IMR-90 (cell line): ENCODE results near the gene RASSF4. TPM values are rescaled to one million over a fixed set of nuclear protein-coding genes. Genes with fewer than 3 reads are reported as not detected.

Source experiments
- ATAC-seq: fragments of 200-7000 bp; cut with Tn5 transposase; 2 replicates; pipeline ENCODE4 v1.9.1; 2020; ENCODE audit warnings: low read depth, mild to moderate bottlenecking, moderate library complexity
- BruUV-seq: library from RNA; stranded (reverse); fragments of 400-500 nt; replicated peaks from 2 replicates; lab custom pipeline; 2021; lab: Mats Ljungman, UMichigan
- CTCF ChIA-PET: fragments of 300-600 bp; formaldehyde crosslinking; extraction: SDS; loops from one replicate; lab custom pipeline; 2021; ENCODE audit warnings: antibody characterized with exemption; lab: Yijun Ruan, JAX
- POLR2A ChIA-PET: fragments of 300-600 bp; sonication (Branson Sonifier 250); formaldehyde crosslinking; loops from one replicate; lab custom pipeline; 2022; ENCODE audit warnings: antibody characterized with exemption; ENCODE audit not compliant: unreplicated experiment; lab: Charles Lee
- DNase-seq: peaks from one replicate; pipeline ENCODE4 v3.0.0; 2013
- H2AFZ ChIP-seq: replicated peaks from 2 replicates; pipeline ENCODE3; 2013; ENCODE audit warnings: low read length, mild to moderate bottlenecking; ENCODE audit not compliant: poor library complexity
- H2AK5ac ChIP-seq: 2 replicates; pipeline ENCODE4 v1.6.1; 2013; ENCODE audit warnings: low read depth, low read length, inconsistent platforms
- H2AK9ac ChIP-seq: replicated peaks from 2 replicates; pipeline ENCODE3; 2013; ENCODE audit warnings: mild to moderate bottlenecking, low read depth, low read length, moderate library complexity; ENCODE audit not compliant: poor library complexity
- H2BK120ac ChIP-seq: 2 replicates; pipeline ENCODE4 v1.6.1; 2013; ENCODE audit warnings: low read depth, low read length, inconsistent platforms
- H2BK15ac ChIP-seq: 3 replicates; pipeline ENCODE4 v1.6.1; 2013; ENCODE audit warnings: low read depth, low read length, inconsistent platforms
- H2BK20ac ChIP-seq: 2 replicates; pipeline ENCODE4 v1.6.1; 2013; ENCODE audit warnings: low read depth, mild to moderate bottlenecking, inconsistent platforms, low read length, moderate library complexity
- H2BK5ac ChIP-seq: 2 replicates; pipeline ENCODE4 v1.6.1; 2013; ENCODE audit warnings: mild to moderate bottlenecking, low read depth, low read length, inconsistent platforms; ENCODE audit not compliant: poor library complexity, severe bottlenecking
- H3K14ac ChIP-seq: replicated peaks from 2 replicates; pipeline ENCODE4 v1.6.1; 2013; ENCODE audit warnings: low read depth, low read length, inconsistent platforms
- H3K18ac ChIP-seq: 2 replicates; pipeline ENCODE4 v1.6.1; 2013; ENCODE audit warnings: low read depth, low read length, control low read depth
- H3K23ac ChIP-seq: 2 replicates; pipeline ENCODE4 v1.6.1; 2013; ENCODE audit warnings: low read depth, low read length, inconsistent platforms
- H3K27ac ChIP-seq: 2 replicates; pipeline ENCODE4 v1.5.1; 2013; ENCODE audit warnings: mild to moderate bottlenecking, control low read depth, low read length; ENCODE audit not compliant: insufficient read depth
- H3K27me3 ChIP-seq: 2 replicates; pipeline ENCODE4 v1.6.1; 2013; ENCODE audit warnings: low read length; ENCODE audit not compliant: control insufficient read depth, insufficient read depth
- H3K36me3 ChIP-seq: 2 replicates; pipeline ENCODE4 v1.6.1; 2013; ENCODE audit warnings: low read length, mixed read lengths; ENCODE audit not compliant: control insufficient read depth, insufficient read depth
- H3K4ac ChIP-seq: 2 replicates; pipeline ENCODE4 v1.6.1; 2013; ENCODE audit warnings: low read depth, low read length, inconsistent platforms
- H3K4me1 ChIP-seq: 2 replicates; pipeline ENCODE4 v1.6.1; 2013; ENCODE audit warnings: low read length, mixed read lengths; ENCODE audit not compliant: control insufficient read depth, insufficient read depth
- H3K4me2 ChIP-seq: 2 replicates; pipeline ENCODE4 v1.6.1; 2013; ENCODE audit warnings: low read depth, mild to moderate bottlenecking, control low read depth, low read length, moderate library complexity
- H3K4me3 ChIP-seq: 2 replicates; pipeline ENCODE4 v1.5.1; 2013; ENCODE audit warnings: low read depth, mild to moderate bottlenecking, control low read depth, low read length, moderate library complexity; ENCODE audit not compliant: insufficient read depth
- H3K56ac ChIP-seq: 2 replicates; pipeline ENCODE4 v1.6.1; 2013; ENCODE audit warnings: low read length, inconsistent platforms; ENCODE audit not compliant: insufficient read depth; ENCODE audit errors: extremely low read depth
- H3K79me1 ChIP-seq, 2 experiments: 2 replicates each; pipeline ENCODE4 v1.6.1; 2013; ENCODE audit warnings: low read length in 2 of 2, inconsistent platforms in 1 of 2, low read depth in 1 of 2
- H3K9ac ChIP-seq: 2 replicates; pipeline ENCODE4 v1.6.1; 2013; ENCODE audit warnings: low read depth, low read length, control low read depth
- H3K9me1 ChIP-seq: 2 replicates; pipeline ENCODE4 v1.6.1; 2013; ENCODE audit warnings: low read length, inconsistent platforms; ENCODE audit not compliant: insufficient read depth
- H3K9me3 ChIP-seq: 2 replicates; pipeline ENCODE4 v1.6.1; 2013; ENCODE audit warnings: low read length; ENCODE audit not compliant: control insufficient read depth, insufficient read depth
- H4K20me1 ChIP-seq: 2 replicates; pipeline ENCODE4 v1.6.1; 2013; ENCODE audit warnings: low read length, inconsistent platforms; ENCODE audit not compliant: insufficient read depth
- H4K5ac ChIP-seq: 2 replicates; pipeline ENCODE4 v1.6.1; 2013; ENCODE audit warnings: mild to moderate bottlenecking, low read depth, low read length, control low read depth
- H4K8ac ChIP-seq, 2 experiments: 2 replicates each; pipeline ENCODE4 v1.6.1; 2013; ENCODE audit warnings: low read depth in 2 of 2, low read length in 2 of 2, control low read depth in 1 of 2, inconsistent platforms in 1 of 2
- H4K91ac ChIP-seq: 2 replicates; pipeline ENCODE4 v1.6.1; 2013; ENCODE audit warnings: low read depth, low read length, inconsistent platforms; ENCODE audit not compliant: insufficient read depth
- CEBPB ChIP-seq: IDR thresholded peaks from 2 replicates; pipeline ENCODE4 v1.6.1; 2012; ENCODE audit warnings: low read depth, low read length, improper control_type of control experiment
- WGBS, 2 experiments: methylation state at CpG; one replicate each; pipeline versions ENCODE4 v1.1.5 to v1.1.7; 2013; ENCODE audit warnings: missing lambda C conversion rate in 2 of 2; ENCODE audit not compliant: insufficient read length in 1 of 2; ENCODE audit errors: extremely low coverage in 2 of 2; 5-methylcytosine and 5-hydroxymethylcytosine counted together
- dilution Hi-C: fragments of 300-500 bp; cut with HindIII; formaldehyde crosslinking; loops from one replicate; pipeline ENCODE4 v1.14.3; 2018; ENCODE audit warnings: low sequenced_read_pairs; ENCODE audit not compliant: unreplicated experiment
- in situ Hi-C: fragments of 300-500 bp; cut with MboI; formaldehyde crosslinking; loops from 3 replicates; pipeline ENCODE4 v1.14.3; 2019; ENCODE audit warnings: low sequenced_read_pairs, inconsistent platforms, mixed read lengths
- intact Hi-C: fragments of 100-400 bp; cut with micrococcal nuclease; formaldehyde crosslinking; loops from 2 replicates; pipeline ENCODE4 v1.10.0; 2022
- polyA plus RNA-seq, 3 experiments: library from polyadenylated mRNA; depleted of rRNA; stranded (reverse); fragments of >200 nt; gene quantifications; 2 replicates each; pipeline ENCODE4 v1.2.3, GENCODE V29; 2012; ENCODE audit warnings: low replicate concordance in 1 of 3
- total RNA-seq: library from RNA; depleted of rRNA; stranded (reverse); fragments of >200 nt; gene quantifications from 2 replicates; pipeline ENCODE4 v1.2.3, GENCODE V29; 2012
- TF ChIP-seq, protein P1 (sequence below): conservative IDR thresholded peaks from 2 replicates; pipeline ENCODE4 v1.5.1; 2012; ENCODE audit warnings: mild to moderate bottlenecking, low read depth, low read length, improper control_type of control experiment

Gene RASSF4
- total and polyA plus RNA-seq, 2 of the 4 experiments (the other 2 are of a cell fraction) = 5.9 to 8.6 TPM

DNA sequence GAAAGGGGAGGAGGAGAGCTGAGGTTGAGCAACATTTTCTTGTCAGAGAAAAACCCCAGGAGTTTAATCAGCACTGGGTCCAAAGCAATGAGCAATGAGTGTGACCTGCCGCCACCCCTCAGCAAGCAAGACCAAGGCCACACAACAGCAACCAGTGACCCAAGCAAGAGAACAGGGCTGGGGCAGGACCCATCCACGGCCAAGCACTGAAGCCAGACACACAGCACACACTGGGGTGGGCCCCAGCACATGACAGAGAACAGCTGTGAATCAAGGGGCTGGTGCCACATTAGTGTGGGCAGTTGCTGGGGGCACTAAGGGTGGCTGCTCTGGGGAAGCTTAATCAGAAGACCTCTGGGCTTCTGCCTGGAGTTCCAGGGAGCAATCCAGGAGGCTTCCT is 32.2 kb upstream of the RASSF4 start:
- H3K79me1 ChIP-seq = no peaks in the 10 kb centered on the region
- dilution Hi-C loops (no loop called here), in situ Hi-C loops (no loop called here), intact Hi-C loops (no loop called here)
- H3K18ac ChIP-seq = no peak overlapping the region
- no peak overlapping the region for H3K4me2 ChIP-seq
- DNase-seq (peak; percentile 33), ATAC-seq (peak; percentile 46; the same call in 1 of the 2 replicates)
- H4K8ac ChIP-seq = no peak overlapping the region
- no peak overlapping the region for H3K23ac ChIP-seq
- H3K14ac ChIP-seq = no peak overlapping the region
- H3K27me3 ChIP-seq = peaks cover 23% of the 10 kb centered on the region
- H4K20me1 ChIP-seq = no peaks in the 10 kb centered on the region
- no peak overlapping the region for H2AK5ac ChIP-seq
- no peak overlapping the region for H2BK20ac ChIP-seq
- H4K5ac ChIP-seq = no peak overlapping the region
- no peak overlapping the region for H2BK15ac ChIP-seq
- no peak overlapping the region for H3K4ac ChIP-seq
- no peak overlapping the region for H3K56ac ChIP-seq
- 100% methylated on average over 1 of the region's 2 CpGs; no CpG with 5 or more reads in 1 of the 2 experiments for WGBS, 2 experiments
- BruUV-seq = no TSS peak
- no peaks in the 10 kb centered on the region for H3K4me1 ChIP-seq
- no peak overlapping the region for H3K4me3 ChIP-seq
- H3K36me3 ChIP-seq = no peaks in the 10 kb centered on the region
- no peaks in the 10 kb centered on the region for H3K9me3 ChIP-seq
- ChIA-PET CTCF (no interaction called here), POLR2A (no interaction called here)
- H3K9ac ChIP-seq = no peak overlapping the region
- H2BK120ac ChIP-seq = no peak overlapping the region
- H4K91ac ChIP-seq = no peak overlapping the region
- peak overlapping the region; percentile 69 for H2AK9ac ChIP-seq
- no peak overlapping the region for H2AFZ ChIP-seq
- no peak overlapping the region for H2BK5ac ChIP-seq
- H3K27ac ChIP-seq = no peak overlapping the region
- TF ChIP-seq CEBPB = peak; percentile 49; the same call in 1 of the 2 replicates
- TF ChIP-seq, protein P1, sequence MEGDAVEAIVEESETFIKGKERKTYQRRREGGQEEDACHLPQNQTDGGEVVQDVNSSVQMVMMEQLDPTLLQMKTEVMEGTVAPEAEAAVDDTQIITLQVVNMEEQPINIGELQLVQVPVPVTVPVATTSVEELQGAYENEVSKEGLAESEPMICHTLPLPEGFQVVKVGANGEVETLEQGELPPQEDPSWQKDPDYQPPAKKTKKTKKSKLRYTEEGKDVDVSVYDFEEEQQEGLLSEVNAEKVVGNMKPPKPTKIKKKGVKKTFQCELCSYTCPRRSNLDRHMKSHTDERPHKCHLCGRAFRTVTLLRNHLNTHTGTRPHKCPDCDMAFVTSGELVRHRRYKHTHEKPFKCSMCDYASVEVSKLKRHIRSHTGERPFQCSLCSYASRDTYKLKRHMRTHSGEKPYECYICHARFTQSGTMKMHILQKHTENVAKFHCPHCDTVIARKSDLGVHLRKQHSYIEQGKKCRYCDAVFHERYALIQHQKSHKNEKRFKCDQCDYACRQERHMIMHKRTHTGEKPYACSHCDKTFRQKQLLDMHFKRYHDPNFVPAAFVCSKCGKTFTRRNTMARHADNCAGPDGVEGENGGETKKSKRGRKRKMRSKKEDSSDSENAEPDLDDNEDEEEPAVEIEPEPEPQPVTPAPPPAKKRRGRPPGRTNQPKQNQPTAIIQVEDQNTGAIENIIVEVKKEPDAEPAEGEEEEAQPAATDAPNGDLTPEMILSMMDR = no peak
- no peaks in the 10 kb centered on the region; the same call in 1 of the 2 replicates for H3K9me1 ChIP-seq
